WTC11 (cell line): ENCODE data around the gene RAB40B. TPM values are rescaled to one million over a fixed set of nuclear protein-coding genes. Genes with fewer than 3 reads are reported as not detected.
"Not testable (repeated sequence)": the region's sequence is repeated elsewhere in the genome, so short reads cannot be mapped to it uniquely, and the experiment has no call there.

Experiments used
- ATAC-seq: fragments of 200-7000 bp; cut with Tn5 transposase; 2 replicates; pipeline ENCODE4 v1.10.0; 2021; ENCODE audit warnings: mild to moderate bottlenecking, moderate library complexity
- CTCF ChIA-PET: fragments of 300-600 bp; sonication (Branson Sonifier 250); formaldehyde crosslinking; loops from one replicate; lab custom pipeline; 2021; ENCODE audit warnings: antibody characterized with exemption; lab: Charles Lee
- POLR2A ChIA-PET: fragments of 350-600 bp; sonication (Branson Sonifier 250); formaldehyde crosslinking; loops from one replicate; lab custom pipeline; 2021; ENCODE audit warnings: antibody characterized with exemption; lab: Charles Lee
- DNase-seq: peaks from one replicate; pipeline ENCODE4 v3.0.0; 2021; ENCODE audit warnings: low spot score
- H3K27ac Mint-ChIP-seq: 2 replicates; pipeline ENCODE4 v1.8.0; 2021; ENCODE audit warnings: mixed read lengths
- H3K27me3 Mint-ChIP-seq: 2 replicates; pipeline ENCODE4 v1.8.0; 2021; ENCODE audit warnings: low read depth, mild to moderate bottlenecking, moderate library complexity, mixed read lengths
- H3K36me3 Mint-ChIP-seq: 2 replicates; pipeline ENCODE4 v1.8.0; 2021; ENCODE audit warnings: mixed read lengths
- H3K4me1 Mint-ChIP-seq: 2 replicates; pipeline ENCODE4 v1.8.0; 2022; ENCODE audit warnings: mixed read lengths
- H3K4me3 Mint-ChIP-seq: 2 replicates; pipeline ENCODE4 v1.8.0; 2021; ENCODE audit warnings: mild to moderate bottlenecking, moderate library complexity, mixed read lengths
- H3K9me3 Mint-ChIP-seq: 2 replicates; pipeline ENCODE4 v1.8.0; 2021; ENCODE audit warnings: mixed read lengths
- ATF2 ChIP-seq: sonication (generic); formaldehyde crosslinking; IDR thresholded peaks from 2 replicates; pipeline ENCODE4 v1.8.1; 2022; ENCODE audit warnings: low read depth, missing genetic modification reagents, borderline replicate concordance
- CDX4 ChIP-seq: fragments of 250-450 bp; sonication (Bioruptor Pico); IDR thresholded peaks from 2 replicates; pipeline ENCODE4 v1.9.0; 2021; ENCODE audit warnings: moderate library complexity, mild to moderate bottlenecking, inconsistent platforms, borderline replicate concordance
- ETV6 ChIP-seq: sonication (generic); formaldehyde crosslinking; IDR thresholded peaks from 2 replicates; pipeline ENCODE4 v1.8.1; 2022; ENCODE audit warnings: mild to moderate bottlenecking, missing genetic modification reagents
- FOXJ3 ChIP-seq: sonication (generic); formaldehyde crosslinking; IDR thresholded peaks from 2 replicates; pipeline ENCODE4 v1.9.0; 2021; ENCODE audit warnings: missing genetic modification reagents, mild to moderate bottlenecking, borderline replicate concordance
- GABPB1 ChIP-seq: sonication (generic); formaldehyde crosslinking; IDR thresholded peaks from 2 replicates; pipeline ENCODE4 v1.8.1; 2023; ENCODE audit warnings: mild to moderate bottlenecking, missing genetic modification reagents
- HMGA2 ChIP-seq: fragments of 250-450 bp; sonication (Bioruptor Pico); IDR thresholded peaks from 2 replicates; pipeline ENCODE4 v1.4.0; 2021; ENCODE audit warnings: mild to moderate bottlenecking, moderate library complexity
- IRF2 ChIP-seq: sonication (generic); formaldehyde crosslinking; IDR thresholded peaks from 2 replicates; pipeline ENCODE4 v1.8.0; 2022; ENCODE audit warnings: low read depth, missing genetic modification reagents, borderline replicate concordance
- NFATC4 ChIP-seq: fragments of 250-450 bp; sonication (Bioruptor Pico); IDR thresholded peaks from 2 replicates; pipeline ENCODE4 v1.9.0; 2021; ENCODE audit warnings: mild to moderate bottlenecking
- NFYB ChIP-seq: sonication (generic); formaldehyde crosslinking; conservative IDR thresholded peaks from 2 replicates; pipeline ENCODE4 v1.8.0; 2022; ENCODE audit warnings: low read depth, missing genetic modification reagents
- SMAD3 ChIP-seq: sonication (generic); formaldehyde crosslinking; IDR thresholded peaks from 2 replicates; pipeline ENCODE4 v1.8.0; 2022; ENCODE audit warnings: missing genetic modification reagents, mild to moderate bottlenecking, borderline replicate concordance
- SMAD4 ChIP-seq: sonication (generic); formaldehyde crosslinking; IDR thresholded peaks from 2 replicates; pipeline ENCODE4 v1.8.0; 2022; ENCODE audit warnings: mild to moderate bottlenecking, missing genetic modification reagents
- TP53 ChIP-seq: sonication (generic); formaldehyde crosslinking; IDR thresholded peaks from 2 replicates; pipeline ENCODE4 v1.8.1; 2023; ENCODE audit warnings: mild to moderate bottlenecking, missing genetic modification reagents
- USF1 ChIP-seq: sonication (generic); formaldehyde crosslinking; IDR thresholded peaks from 2 replicates; pipeline ENCODE4 v1.8.0; 2022; ENCODE audit warnings: mild to moderate bottlenecking, missing genetic modification reagents
- USF2 ChIP-seq: sonication (generic); formaldehyde crosslinking; IDR thresholded peaks from 2 replicates; pipeline ENCODE4 v1.8.1; 2023; ENCODE audit warnings: mild to moderate bottlenecking, missing genetic modification reagents, moderate library complexity
- ZNF219 ChIP-seq: sonication (generic); formaldehyde crosslinking; IDR thresholded peaks from 2 replicates; pipeline ENCODE4 v1.8.0; 2023; ENCODE audit warnings: missing genetic modification reagents, mild to moderate bottlenecking, borderline replicate concordance
- ZNF317 ChIP-seq: sonication (generic); formaldehyde crosslinking; IDR thresholded peaks from 2 replicates; pipeline ENCODE4 v1.8.1; 2023; ENCODE audit warnings: low read depth, mild to moderate bottlenecking, moderate library complexity, missing genetic modification reagents, borderline replicate concordance
- ZNF423 ChIP-seq: fragments of 250-450 bp; sonication (Bioruptor Pico); IDR thresholded peaks from 2 replicates; pipeline ENCODE4 v2.1.2; 2022; ENCODE audit warnings: mild to moderate bottlenecking, moderate library complexity
- ZNF532 ChIP-seq: fragments of 250-450 bp; sonication (Bioruptor Pico); IDR thresholded peaks from 2 replicates; pipeline ENCODE4 v1.9.0; 2021; ENCODE audit warnings: mild to moderate bottlenecking, borderline replicate concordance
- total RNA-seq: library from RNA; stranded (reverse); gene quantifications from 3 replicates; pipeline ENCODE4 v1.2.3, GENCODE V29; 2021

Gene RAB40B
- total RNA-seq, 1 experiment from 2014 or later = 3.1 TPM

GRCh38 chr17:82744736-82745135, 46.2 kb upstream of the RAB40B start:
- H3K36me3 Mint-ChIP-seq = peaks cover 69% of the 10 kb centered on the region
- H3K27me3 Mint-ChIP-seq, POLR2A ChIA-PET, DNase-seq, ATAC-seq, H3K4me3 Mint-ChIP-seq, CTCF ChIA-PET, H3K27ac Mint-ChIP-seq: not testable (repeated sequence)
- H3K9me3 Mint-ChIP-seq = peaks cover 43% of the 10 kb centered on the region
- peaks cover 18% of the 10 kb centered on the region for H3K4me1 Mint-ChIP-seq

- H3K27me3 Mint-ChIP-seq = no peaks in the 10 kb centered on the region
- ChIA-PET POLR2A (no interaction called here), CTCF (interaction anchor here (0.7 to 1.3 kb wide), 5 partner anchors 8 to 75 kb away, joined by 3 to 6 read pairs (median 4); partner anchors contain the start of genes FN3K and FN3KRP)
Observed at GRCh38 chr17:82743344-82744219, 45.1 kb upstream of the RAB40B start.

GRCh38 chr17:82740906-82741759, 42.6 kb upstream of the RAB40B start:
- Mint-ChIP-seq H3K4me1 (peaks cover 20% of the 10 kb centered on the region), H3K9me3 (peaks cover 30% of the 10 kb centered on the region), H3K4me3 (no peak overlapping the region), H3K36me3 (peaks cover 48% of the 10 kb centered on the region), H3K27me3 (peaks cover 2% of the 10 kb centered on the region; the same call in 1 of the 2 replicates), H3K27ac (no peak overlapping the region; the same call in 1 of the 2 replicates)
- ChIA-PET POLR2A (no interaction called here), CTCF (no interaction called here)
- no peak for TF ChIP-seq ZNF532 (CRISPR knock-in tag)
- peak; percentile 74 for TF ChIP-seq GABPB1
- DNase-seq (no peak), ATAC-seq (no peak)

More at GRCh38 chr17:82743344-82744219, 45.1 kb upstream of the RAB40B start:
- no peak overlapping the region for H3K4me3 Mint-ChIP-seq
- H3K4me1 Mint-ChIP-seq = peaks cover 18% of the 10 kb centered on the region
- H3K9me3 Mint-ChIP-seq = peaks cover 41% of the 10 kb centered on the region
- H3K36me3 Mint-ChIP-seq = peaks cover 63% of the 10 kb centered on the region
- ATAC-seq (peak; percentile 79), DNase-seq (peak; percentile 33)
- TF ChIP-seq SMAD4 (CRISPR knock-in tag) = no peak
- no peak for TF ChIP-seq ZNF219 (CRISPR knock-in tag)
- no peak for TF ChIP-seq TP53 (CRISPR knock-in tag)
- TF ChIP-seq IRF2 (CRISPR knock-in tag) = no peak
- TF ChIP-seq GABPB1 = no peak
- no peak for TF ChIP-seq FOXJ3
- no peak for TF ChIP-seq ETV6 (CRISPR knock-in tag)
- TF ChIP-seq ZNF317 (CRISPR knock-in tag) = no peak
- TF ChIP-seq ATF2 (CRISPR knock-in tag) = no peak
- no peak for TF ChIP-seq CDX4
- no peak for TF ChIP-seq NFATC4 (CRISPR knock-in tag)
- TF ChIP-seq HMGA2 (CRISPR knock-in tag) = no peak
- TF ChIP-seq NFYB = no peak
- TF ChIP-seq USF1 = no peak
- TF ChIP-seq SMAD3 = no peak
- TF ChIP-seq USF2 (CRISPR knock-in tag) = no peak
- no peak for TF ChIP-seq ZNF423
- H3K27ac Mint-ChIP-seq = peak overlapping the region; percentile 57; the same call in 1 of the 2 replicates
